ENCODE data around the gene NFE2L2.

DNA sequence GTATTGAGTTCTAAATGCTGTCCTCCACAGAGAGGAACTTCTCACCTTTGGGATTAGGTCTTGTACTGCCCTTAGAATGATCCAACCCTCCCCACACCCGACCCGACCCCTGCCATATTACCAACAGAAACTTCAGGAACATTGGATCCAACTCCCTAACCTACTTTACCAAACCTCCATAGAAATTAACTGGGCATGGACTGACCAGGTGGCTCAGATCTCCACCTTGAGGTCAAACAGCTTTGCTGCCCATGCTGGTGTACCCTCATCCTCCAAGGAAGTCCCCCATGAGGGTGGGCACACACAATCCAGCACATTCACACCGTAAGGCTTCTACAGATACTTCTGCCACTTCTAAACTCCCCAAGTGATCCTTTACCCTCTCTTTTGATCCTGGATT lies 21.5 kb downstream of the NFE2L2 start:
- TF ChIP-seq CTCF (IDR thresholded peaks at IDR 0.05; ENCODE audit: insufficient read depth, low read depth, low read length) (no peak), EZH2 (IDR thresholded peaks at IDR 0.05; ENCODE audit: insufficient read depth, low read length) (no peak)

Measured in astrocyte (in vitro differentiated cells and primary cell).